HG02588 (cell line): Measurements from ENCODE around the gene HOXA1.
"Not testable (repeated sequence)": the region's sequence is repeated elsewhere in the genome, so short reads cannot be mapped to it uniquely, and the experiment has no call there.

ENCODE experiments used
- ATAC-seq: cut with Tn5 transposase; IDR thresholded peaks from one replicate; pipeline ENCODE4 v1.9.1; 2021; ENCODE audit warnings: mild to moderate bottlenecking, moderate library complexity; ENCODE audit not compliant: unreplicated experiment

HOXA1 gene

DNA sequence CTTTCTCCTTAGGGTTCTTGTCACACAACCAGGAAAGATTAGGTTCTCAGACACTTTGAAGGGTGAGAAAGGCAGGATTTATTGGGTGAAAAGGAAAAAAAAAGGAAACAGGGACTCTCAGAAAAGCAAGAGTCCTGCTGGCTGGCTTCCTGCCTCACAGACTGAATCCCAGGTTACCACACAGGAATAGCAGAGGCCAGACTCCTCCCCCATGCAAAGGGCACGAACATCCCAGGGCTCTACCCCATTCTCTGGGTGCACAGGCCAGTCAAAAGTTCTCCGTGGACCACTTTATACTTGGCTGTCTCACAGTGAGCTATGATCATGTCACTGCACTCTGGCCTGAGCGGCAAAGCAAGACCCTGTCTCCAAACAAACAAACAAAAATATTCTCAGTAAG, 42.6 kb downstream of the HOXA1 start:
- ATAC-seq: no peak

DNA sequence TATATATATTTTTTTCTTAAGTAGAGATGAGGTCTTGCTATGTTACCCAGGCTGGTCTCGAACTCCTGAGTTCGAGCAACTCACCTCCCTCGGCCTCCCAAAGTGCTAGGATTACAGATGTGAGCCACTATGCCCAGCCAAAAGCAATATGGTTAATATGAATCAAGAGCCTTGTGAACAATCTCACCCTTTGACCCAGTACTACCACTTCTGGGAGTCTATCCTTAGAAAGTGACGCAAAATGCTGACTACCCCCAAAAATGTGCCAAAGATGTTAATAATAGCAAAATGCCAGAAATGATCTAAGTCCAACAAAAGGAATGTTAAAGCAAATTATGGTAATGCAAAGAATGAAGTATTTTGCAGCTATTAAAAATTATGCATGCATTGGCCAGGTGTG, 44.3 kb downstream of the HOXA1 start:
- no peak for ATAC-seq

DNA sequence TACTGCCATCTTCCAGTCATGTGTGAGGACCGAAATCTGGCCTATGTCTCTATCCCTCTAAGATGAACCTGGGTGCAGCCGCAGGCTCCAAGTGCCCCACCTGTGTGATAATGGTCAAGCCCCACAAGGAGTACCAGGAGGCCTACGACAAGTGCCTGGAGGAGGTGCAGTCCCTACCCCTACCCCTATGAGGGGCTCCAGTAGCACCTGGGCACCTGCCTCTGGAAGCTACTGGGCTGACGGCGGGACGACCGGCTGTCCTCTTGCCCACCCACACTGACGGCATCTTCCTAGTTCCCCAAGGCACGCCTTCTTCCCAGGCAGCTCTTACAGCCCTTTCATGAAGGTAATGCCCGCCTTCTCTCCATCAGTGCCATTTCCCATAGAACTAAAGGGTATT, 47.4 kb downstream of the HOXA1 start:
- no peak for ATAC-seq

DNA sequence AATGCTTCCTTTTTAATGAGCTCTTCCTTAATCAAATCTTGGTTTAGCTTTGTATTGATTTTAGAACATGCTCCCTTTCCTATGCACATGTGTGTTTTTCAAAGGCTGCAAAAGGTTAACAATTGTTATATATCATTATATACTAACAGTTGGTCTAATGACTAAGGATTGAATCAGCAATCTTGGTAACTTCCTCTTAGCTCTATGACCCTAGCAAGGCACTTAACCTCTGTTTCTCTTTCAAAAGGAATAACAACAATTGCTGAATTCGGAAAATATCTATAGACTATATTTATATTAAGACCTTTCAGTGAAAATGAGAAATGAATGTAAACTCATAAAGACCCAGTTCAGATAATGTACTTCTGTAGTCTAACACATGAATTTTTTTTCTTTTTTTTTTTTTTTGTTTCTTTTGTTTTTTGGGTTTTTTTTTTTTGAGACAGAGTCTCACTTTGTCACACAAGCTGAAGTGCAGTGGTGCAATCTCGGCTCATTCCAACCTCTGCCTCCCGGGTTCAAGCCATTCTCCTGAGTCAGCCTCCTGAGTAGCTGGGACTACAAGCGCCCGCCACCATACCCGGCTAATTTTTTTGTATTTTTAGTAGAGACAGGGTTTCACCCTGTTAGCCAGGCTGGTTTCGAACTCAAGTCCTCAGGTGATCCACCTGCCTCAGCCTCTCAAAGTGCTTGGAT, 48.8 kb downstream of the HOXA1 start:
- no peak for ATAC-seq

DNA sequence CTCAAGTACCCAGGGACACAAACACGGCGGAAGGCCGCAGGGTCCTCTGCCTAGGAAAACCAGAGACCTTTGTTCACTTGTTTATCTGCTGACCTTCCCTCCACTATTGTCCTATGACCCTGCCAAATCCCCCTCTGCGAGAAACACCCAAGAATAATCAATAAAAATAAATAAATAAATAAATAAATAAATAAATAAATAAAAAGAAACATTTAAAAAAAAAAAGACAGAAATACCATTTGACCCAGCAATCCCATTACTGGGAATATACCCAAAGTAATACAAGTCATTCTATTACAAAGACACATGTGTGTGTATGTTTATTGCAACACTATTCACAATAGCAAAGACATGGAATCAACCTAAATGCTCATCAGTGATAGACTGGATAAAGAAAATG, 49.8 kb downstream of the HOXA1 start:
- not testable (repeated sequence) for ATAC-seq

DNA sequence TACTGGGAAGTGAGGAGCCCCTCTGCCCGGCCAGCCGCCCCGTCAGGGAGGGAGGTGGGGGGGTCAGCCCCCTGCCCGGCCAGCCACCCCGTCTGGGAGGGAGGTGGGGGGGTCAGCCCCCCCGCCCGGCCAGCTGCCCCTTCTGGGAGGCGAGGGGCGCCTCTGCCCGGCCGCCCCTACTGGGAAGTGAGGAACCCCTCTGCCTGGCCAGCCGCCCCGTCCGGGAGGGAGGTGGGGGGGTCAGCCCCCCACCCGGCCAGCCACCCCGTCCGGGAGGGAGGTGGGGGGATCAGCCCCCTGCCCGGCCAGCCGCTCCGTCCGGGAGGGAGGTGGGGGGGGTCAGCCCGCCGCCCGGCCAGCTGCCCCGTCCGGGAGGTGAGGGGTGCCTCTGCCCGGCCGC, 50.7 kb downstream of the HOXA1 start:
- ATAC-seq: not testable (repeated sequence)
